Chondrocyte (in vitro differentiated cells): ENCODE measurements around the gene PGM2. TPM values are rescaled to one million over a fixed set of nuclear protein-coding genes. Genes with fewer than 3 reads are reported as not detected.
A peak's percentile ranks its signal among the peaks of the same experiment; 100 is the strongest.

ENCODE experiments used
- DNase-seq: peaks from one replicate; pipeline ENCODE4 v3.0.0; 2021; ENCODE audit warnings: mixed read lengths, low spot score
- H3K27ac Mint-ChIP-seq: one replicate; pipeline ENCODE4 v1.8.0; 2021; ENCODE audit warnings: mild to moderate bottlenecking, moderate library complexity, mixed read lengths; ENCODE audit not compliant: unreplicated experiment
- H3K27me3 Mint-ChIP-seq: 2 replicates; pipeline ENCODE4 v1.8.0; 2021; ENCODE audit warnings: low read depth, mixed read lengths
- H3K36me3 Mint-ChIP-seq: 2 replicates; pipeline ENCODE4 v1.8.0; 2021; ENCODE audit warnings: low read depth, mixed read lengths
- H3K4me1 Mint-ChIP-seq: 2 replicates; pipeline ENCODE4 v1.8.0; 2021; ENCODE audit warnings: low read depth, mild to moderate bottlenecking, mixed read lengths
- H3K4me3 Mint-ChIP-seq: one replicate; pipeline ENCODE4 v1.8.0; 2021; ENCODE audit warnings: mild to moderate bottlenecking, moderate library complexity, mixed read lengths; ENCODE audit not compliant: unreplicated experiment
- H3K9me3 Mint-ChIP-seq: 2 replicates; pipeline ENCODE4 v1.8.0; 2021; ENCODE audit warnings: low read depth, mixed read lengths
- CTCF ChIP-seq: fragments of 200-600 bp; sonication (generic); IDR thresholded peaks from 2 replicates; pipeline ENCODE4 v1.5.0; 2021; ENCODE audit warnings: antibody characterized with exemption, mild to moderate bottlenecking, moderate library complexity
- total RNA-seq: library from RNA; stranded (reverse); gene quantifications from 3 replicates; pipeline ENCODE4 v1.2.1, GENCODE V29; 2021

The PGM2 gene
- total RNA-seq, 1 donor from 2014 or later = 26.4 TPM

GRCh38 chr4:37844204-37844603 is 17.7 kb downstream of the PGM2 start:
- peaks cover 9% of the 10 kb centered on the region for H3K4me1 Mint-ChIP-seq
- no peak overlapping the region for H3K4me3 Mint-ChIP-seq
- no peaks in the 10 kb centered on the region for H3K27me3 Mint-ChIP-seq
- DNase-seq = no peak
- TF ChIP-seq CTCF = no peak
- no peak overlapping the region for H3K27ac Mint-ChIP-seq
- no peaks in the 10 kb centered on the region for H3K9me3 Mint-ChIP-seq
- peaks cover 37% of the 10 kb centered on the region for H3K36me3 Mint-ChIP-seq

GRCh38 chr4:37845201-37845600 is 18.7 kb downstream of the PGM2 start:
- Mint-ChIP-seq H3K9me3 (no peaks in the 10 kb centered on the region), H3K27ac (no peak overlapping the region), H3K27me3 (no peaks in the 10 kb centered on the region), H3K4me3 (no peak overlapping the region), H3K36me3 (peaks cover 37% of the 10 kb centered on the region), H3K4me1 (peaks cover 9% of the 10 kb centered on the region)
- no peak for DNase-seq
- no peak for TF ChIP-seq CTCF

- DNase-seq = no peak
- peaks cover 32% of the 10 kb centered on the region for H3K36me3 Mint-ChIP-seq
- peak overlapping the region; percentile 7 for H3K27ac Mint-ChIP-seq
- H3K27me3 Mint-ChIP-seq = no peaks in the 10 kb centered on the region
- H3K4me1 Mint-ChIP-seq = peaks cover 9% of the 10 kb centered on the region
- no peaks in the 10 kb centered on the region for H3K9me3 Mint-ChIP-seq
- no peak overlapping the region for H3K4me3 Mint-ChIP-seq
- no peak for TF ChIP-seq CTCF
These were observed 20.9 kb downstream of the PGM2 start for GRCh38 chr4:37847311-37847884.

GRCh38 chr4:37852376-37852775 is 25.9 kb downstream of the PGM2 start:
- no peak for TF ChIP-seq CTCF
- no peak for DNase-seq
- no peaks in the 10 kb centered on the region for H3K9me3 Mint-ChIP-seq
- H3K4me1 Mint-ChIP-seq = peaks cover 2% of the 10 kb centered on the region
- no peak overlapping the region for H3K27ac Mint-ChIP-seq
- peaks cover 27% of the 10 kb centered on the region for H3K36me3 Mint-ChIP-seq
- no peak overlapping the region for H3K4me3 Mint-ChIP-seq
- no peaks in the 10 kb centered on the region for H3K27me3 Mint-ChIP-seq

GRCh38 chr4:37858112-37858511 is 31.6 kb downstream of the PGM2 start:
- Mint-ChIP-seq H3K27me3 (no peaks in the 10 kb centered on the region), H3K9me3 (no peaks in the 10 kb centered on the region), H3K4me3 (no peak overlapping the region), H3K36me3 (peaks cover 25% of the 10 kb centered on the region), H3K27ac (no peak overlapping the region), H3K4me1 (peaks cover 3% of the 10 kb centered on the region)
- TF ChIP-seq CTCF = no peak
- no peak for DNase-seq
